NK-92 (cell line): ENCODE data around the gene GAP43.

Source experiments
- DNase-seq: peaks from one replicate; lab custom pipeline; 2025; ENCODE audit not compliant: unreplicated experiment; lab: John Stamatoyannopoulos, UW

The GAP43 gene

GRCh38 chr3:115660646-115661337 lies 37.5 kb downstream of the GAP43 start:
- DNase-seq: no peak

- DNase-seq: no peak
Measured at GRCh38 chr3:115662356-115662755, 39.0 kb downstream of the GAP43 start.

GRCh38 chr3:115663414-115663813 lies 40.1 kb downstream of the GAP43 start:
- no peak for DNase-seq

GRCh38 chr3:115666081-115666480 lies 42.8 kb downstream of the GAP43 start:
- no peak for DNase-seq

GRCh38 chr3:115666920-115667737 lies 43.8 kb downstream of the GAP43 start:
- no peak for DNase-seq

- no peak for DNase-seq
Measured at GRCh38 chr3:115667738-115668065, 44.4 kb downstream of the GAP43 start.

DNA sequence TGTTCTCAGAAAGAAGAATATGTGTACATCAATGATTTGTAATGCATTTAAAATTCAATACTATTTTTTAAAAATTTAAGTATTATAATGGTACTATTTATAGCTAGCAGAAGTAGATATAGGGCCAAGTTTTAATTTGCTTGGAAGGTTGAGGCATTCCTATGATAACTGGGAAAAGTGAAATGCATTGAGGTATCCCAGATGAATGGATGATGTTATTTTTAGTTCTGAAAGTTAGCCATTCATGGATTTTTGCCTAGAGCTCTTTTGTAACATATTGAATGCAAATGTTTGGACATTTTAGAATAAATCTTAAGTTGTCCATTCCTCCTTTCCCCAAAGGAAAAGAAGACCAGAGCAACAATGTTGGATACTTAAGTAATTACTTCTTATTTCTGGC lies 47.6 kb downstream of the GAP43 start:
- DNase-seq: no peak

GRCh38 chr3:115671761-115672455 lies 48.6 kb downstream of the GAP43 start:
- no peak for DNase-seq

DNA sequence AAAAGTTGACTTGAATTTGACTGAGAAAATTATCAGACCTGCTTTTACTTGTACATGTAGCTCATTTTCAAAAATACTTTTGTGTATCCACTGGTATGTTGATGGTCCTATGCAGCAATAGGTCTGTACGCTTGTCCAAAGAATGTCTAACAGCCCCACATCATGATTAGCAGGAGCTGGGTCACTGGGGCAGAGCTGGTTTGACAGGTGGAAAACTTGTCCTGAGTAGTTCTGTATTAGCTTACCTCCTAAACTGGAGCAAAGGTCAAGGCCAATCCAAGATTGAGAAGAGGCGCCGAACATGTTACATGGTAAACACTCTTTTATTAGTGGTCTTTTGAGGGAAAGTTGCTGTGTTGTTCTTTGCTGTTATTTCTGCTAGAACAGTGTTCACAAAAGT lies 50.6 kb downstream of the GAP43 start:
- no peak for DNase-seq

- DNase-seq: no peak
Measured at GRCh38 chr3:115676336-115676735, 53.0 kb downstream of the GAP43 start.

DNA sequence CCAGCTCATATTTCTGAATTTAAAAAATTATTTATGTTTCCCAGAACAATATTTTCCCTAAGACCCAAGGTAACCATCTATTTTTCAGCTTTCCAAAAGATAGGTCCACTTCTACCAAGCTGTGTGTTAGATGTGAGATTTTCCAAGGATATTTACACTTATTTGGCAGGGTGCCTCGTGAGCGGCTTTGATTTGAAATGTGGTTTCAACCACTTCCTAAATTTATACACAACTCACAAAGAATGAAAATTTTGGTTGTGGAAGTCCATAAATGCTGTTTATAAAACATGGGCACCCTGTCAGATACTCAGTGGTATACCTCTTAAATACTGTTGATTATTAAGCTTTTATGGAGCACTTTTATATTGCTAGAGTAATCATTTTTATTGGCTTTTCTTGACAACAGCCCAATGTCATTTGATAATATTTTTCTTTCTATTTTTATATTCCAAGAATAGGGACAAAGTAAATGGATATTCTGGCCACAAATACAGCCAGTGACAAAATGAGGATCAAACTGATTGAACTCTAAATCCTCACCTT lies 57.6 kb downstream of the GAP43 start:
- no peak for DNase-seq

- DNase-seq: no peak
Measured at GRCh38 chr3:115681736-115682135, 58.4 kb downstream of the GAP43 start.

DNA sequence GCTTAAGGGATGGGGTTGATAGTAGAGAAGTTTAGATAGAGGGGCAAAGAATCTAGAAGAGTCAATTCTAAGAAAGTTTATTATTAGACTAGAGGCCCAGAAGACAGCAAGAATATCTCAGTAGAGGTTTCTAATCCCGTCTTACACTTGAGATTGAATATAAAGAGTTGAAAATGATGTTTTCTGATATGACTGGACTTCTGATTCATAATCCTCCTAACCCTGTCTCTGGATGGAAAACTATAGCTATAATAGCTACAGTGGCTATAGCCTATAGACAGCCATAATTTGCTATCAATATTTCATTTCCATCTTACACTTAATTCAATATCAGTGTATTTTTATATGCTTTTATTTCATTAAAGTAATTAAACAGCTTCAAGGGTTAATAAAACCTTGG lies 60.0 kb downstream of the GAP43 start:
- no peak for DNase-seq

DNA sequence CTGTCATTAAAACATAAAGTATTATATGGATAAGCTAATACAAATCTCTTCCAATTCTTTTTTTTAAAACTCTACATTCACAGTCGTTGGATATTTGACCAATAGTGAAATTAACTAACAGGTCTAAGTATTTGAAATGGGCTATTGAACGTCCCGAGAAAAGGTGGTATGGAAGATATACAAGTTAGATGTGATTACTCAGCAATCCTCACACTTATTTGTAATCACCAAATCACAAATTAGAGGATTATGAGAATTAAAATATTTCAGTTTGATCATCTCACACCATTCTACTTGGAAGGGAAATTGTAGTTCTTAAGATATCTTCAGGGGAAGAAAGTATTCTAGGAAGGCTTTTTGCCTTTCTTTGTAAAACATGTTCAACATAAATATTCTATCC lies 60.5 kb downstream of the GAP43 start:
- no peak for DNase-seq

DNA sequence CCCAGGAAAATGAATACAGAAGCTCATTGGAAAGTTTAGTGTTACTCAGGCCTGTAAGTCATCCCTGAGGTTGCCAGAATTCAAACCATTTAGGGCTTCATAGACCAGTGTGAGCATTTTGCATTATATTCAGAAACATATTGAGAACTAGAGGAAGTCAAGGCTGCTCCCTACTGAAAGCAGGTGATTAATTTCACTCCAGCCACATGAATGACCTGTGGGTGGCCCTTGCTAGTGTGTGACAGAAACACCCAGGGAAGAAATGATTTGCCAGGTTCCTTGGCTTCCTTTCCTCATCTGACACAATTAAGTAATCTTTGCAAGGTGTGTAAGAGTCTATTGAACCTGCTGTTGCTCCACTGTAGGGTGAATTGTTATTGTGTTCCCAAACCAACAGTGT lies 61.8 kb downstream of the GAP43 start:
- DNase-seq: no peak

DNA sequence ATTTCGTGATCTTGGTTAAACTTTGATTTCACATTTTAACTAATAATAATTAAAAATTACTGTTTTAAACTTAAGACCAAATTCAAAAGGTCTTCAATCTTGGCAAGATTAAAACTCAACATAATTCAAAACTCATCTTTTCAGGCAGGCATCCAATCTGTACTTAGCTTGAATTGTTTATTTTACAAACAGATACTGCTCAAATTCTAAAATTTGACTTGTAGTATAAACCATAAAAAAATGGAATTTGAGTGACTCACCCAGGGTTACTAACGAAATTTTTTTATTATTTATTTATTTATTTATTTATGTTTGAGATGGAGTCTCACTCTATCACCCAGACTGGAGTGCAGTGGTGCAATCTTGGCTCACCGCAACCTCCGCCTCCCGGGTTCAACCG lies 64.4 kb downstream of the GAP43 start:
- DNase-seq: no peak

- DNase-seq: no peak
Measured at GRCh38 chr3:115688418-115688817, 65.1 kb downstream of the GAP43 start.

- DNase-seq: no peak
Measured at GRCh38 chr3:115689928-115690327, 66.6 kb downstream of the GAP43 start.

DNA sequence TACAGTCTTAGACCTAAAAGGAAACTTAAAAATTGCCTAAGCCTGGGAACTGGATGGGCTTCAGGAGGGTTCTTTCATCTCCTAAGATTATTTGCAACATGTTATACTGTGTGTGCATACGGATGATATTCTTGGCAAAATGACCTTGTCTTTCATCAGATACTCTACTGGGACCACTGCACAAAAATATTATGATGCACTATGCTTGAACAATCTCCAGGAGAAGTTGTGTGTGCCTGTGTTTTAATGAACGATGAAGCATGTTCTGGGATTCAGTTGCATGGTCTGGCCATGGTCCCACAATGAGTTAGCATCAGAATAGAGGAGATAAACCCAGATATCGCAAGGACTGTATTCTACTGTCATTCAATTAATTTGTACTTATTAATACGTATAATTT lies 68.7 kb downstream of the GAP43 start:
- no peak for DNase-seq

DNA sequence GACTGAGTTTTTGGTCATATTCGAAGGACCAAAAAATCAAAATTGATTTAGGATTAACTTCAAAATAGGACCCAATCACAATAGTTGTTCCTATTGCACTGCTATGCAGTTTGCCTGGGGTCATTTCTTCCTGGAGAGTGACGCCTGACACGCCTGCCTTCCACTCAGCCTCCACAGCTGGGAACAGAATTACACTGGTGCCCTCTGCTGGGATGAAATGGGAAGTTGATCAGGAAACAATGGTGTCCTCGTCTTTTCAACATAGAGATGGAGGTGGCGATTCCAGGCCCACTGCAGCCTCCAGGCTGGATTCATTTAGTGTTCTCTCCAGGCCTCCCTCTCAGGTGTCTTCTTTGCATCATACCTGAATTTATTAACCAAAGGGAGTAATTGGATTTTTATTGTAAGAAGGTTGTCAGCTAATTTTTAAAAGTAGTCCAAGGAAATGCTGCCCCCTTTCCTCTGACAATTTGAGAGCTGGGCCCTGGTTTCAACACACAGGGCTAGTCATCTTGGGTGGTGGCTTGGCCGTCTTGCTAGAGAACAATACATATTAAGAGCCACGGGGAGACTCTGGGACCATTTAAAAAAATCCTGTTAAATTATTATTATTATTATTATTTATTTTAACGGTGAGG lies 69.7 kb downstream of the GAP43 start:
- DNase-seq: no peak

DNA sequence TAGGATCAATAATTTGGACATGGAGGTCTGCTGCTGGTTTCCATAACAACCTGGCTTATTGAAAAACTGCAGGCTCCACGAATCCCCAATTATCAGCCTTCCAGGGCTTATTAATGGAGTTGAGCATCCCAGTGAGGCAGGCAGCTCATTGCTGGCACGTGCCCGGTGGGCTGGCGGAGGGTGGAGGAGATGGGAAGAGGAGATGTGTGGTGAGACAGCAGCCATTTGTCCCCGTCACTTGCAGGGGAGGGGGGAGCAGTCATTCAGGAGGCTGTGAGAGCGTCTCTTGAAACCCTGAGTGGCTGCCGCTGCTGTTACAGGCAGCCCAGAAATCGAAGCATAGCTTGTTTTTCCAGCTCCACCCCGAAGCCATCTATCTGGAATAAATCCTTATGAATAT lies 70.6 kb downstream of the GAP43 start:
- no peak for DNase-seq
